Measurements from ENCODE around the gene BEST1.

DNA sequence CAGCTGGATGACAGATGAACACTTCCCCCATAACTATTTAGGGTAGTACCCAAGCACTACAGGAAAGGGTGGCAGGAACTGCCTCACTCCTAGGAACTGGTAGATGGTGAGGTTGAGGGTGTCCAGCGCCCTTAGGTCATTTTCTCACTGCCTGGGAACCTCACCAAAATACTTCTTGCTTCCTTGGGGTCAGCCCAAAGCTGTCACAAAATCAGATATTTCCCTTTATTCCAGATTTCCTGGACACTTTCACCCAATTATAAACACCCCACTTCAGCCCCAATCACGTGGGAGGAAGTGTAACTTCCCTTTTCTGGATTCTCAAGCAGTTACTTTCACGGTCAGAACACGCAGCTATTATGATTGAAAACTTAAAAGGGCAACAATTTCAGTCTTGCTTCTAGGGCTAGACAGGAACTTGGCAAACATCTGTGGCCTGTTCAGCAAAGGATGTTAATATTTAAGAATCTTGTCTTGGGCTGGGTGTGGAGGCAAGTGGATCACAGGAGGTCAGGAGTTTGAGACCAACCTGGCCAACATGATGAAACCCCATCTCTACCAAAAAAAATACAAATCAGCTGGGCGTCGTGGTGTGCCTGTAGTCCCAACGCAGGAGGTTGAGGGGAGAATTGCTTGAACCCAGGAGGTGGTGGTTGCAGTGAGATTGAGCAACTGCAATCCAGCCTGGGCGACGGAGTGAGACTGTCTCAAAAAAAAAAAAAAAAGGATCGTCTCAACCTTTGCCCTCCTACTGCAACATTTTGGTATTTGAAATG, 13.3 kb downstream of the BEST1 start:
- no peak for TF ChIP-seq ZNF274 (IDR thresholded peaks at IDR 0.05; ENCODE audit: low read depth, low read length)
- TF ChIP-seq YY1 (IDR thresholded peaks at IDR 0.05; ENCODE audit: insufficient read depth, insufficient read length) = no peak
- TF ChIP-seq SUZ12 (IDR thresholded peaks at IDR 0.05; ENCODE audit: extremely low read depth, insufficient read depth, insufficient read length) = no peak

All from NT2/D1 (cell line).